H1 (cell line): ENCODE results near the gene ZDHHC16. TPM values are rescaled to one million over a fixed set of nuclear protein-coding genes. Genes with fewer than 3 reads are reported as not detected.

Experiments used
- ATF3 ChIP-seq: IDR thresholded peaks from 2 replicates; pipeline ENCODE4 v1.6.1; 2011; ENCODE audit warnings: low read depth, mild to moderate bottlenecking, low read length; ENCODE audit not compliant: insufficient read depth
- GABPA ChIP-seq: IDR thresholded peaks from 2 replicates; pipeline ENCODE4 v1.6.1; 2011; ENCODE audit warnings: mild to moderate bottlenecking, low read length, moderate library complexity, borderline replicate concordance; ENCODE audit not compliant: insufficient read depth
- JUN ChIP-seq: IDR thresholded peaks from 2 replicates; pipeline ENCODE4 v1.6.1; 2011; ENCODE audit warnings: low read depth, mild to moderate bottlenecking, improper control_type of control experiment, low read length
- RBBP5 ChIP-seq: IDR thresholded peaks from 2 replicates; pipeline ENCODE4 v1.7.1; 2012; ENCODE audit warnings: low read depth, mild to moderate bottlenecking, inconsistent platforms, low read length, moderate library complexity, borderline replicate concordance
- SP4 ChIP-seq: IDR thresholded peaks from 2 replicates; pipeline ENCODE4 v1.6.1; 2012; ENCODE audit warnings: low read length, inconsistent platforms
- polyA plus RNA-seq, 7 experiments: library from polyadenylated mRNA; depleted of rRNA in 3 of 7; stranded (reverse) in 5 of 7; unstranded in 2 of 7; fragments of >200 nt in 5 of 7; fragments of 200-250 nt in 2 of 7; gene quantifications; 1 replicate in 5 of 7; 2 replicates in 1 of 7; 4 replicates in 1 of 7; pipeline versions ENCODE4 v1.2.1 to v1.2.3, GENCODE V29; 2011 to 2013; ENCODE audit warnings: missing spikeins in 2 of 7, mixed read lengths in 2 of 7
- total RNA-seq: library from RNA; stranded (reverse); fragmentation: NEBNext Ultra II Directional; extraction: Animal tissue kit (Norgen Biotek cat#: 25700); gene quantifications from 2 replicates; pipeline ENCODE4 v1.2.1, GENCODE V29; 2021

The ZDHHC16 gene
- total and polyA plus RNA-seq, 2 of the 8 experiments (the other 6 are each of a cell fraction or from before 2014, with no cell fraction given): 45.9 to 108 TPM

GRCh38 chr10:97475936-97476594, 30.1 kb downstream of the ZDHHC16 start (continued):
- TF ChIP-seq RBBP5 (no peak), SP4 (no peak), JUN (no peak), GABPA (no peak), ATF3 (no peak)
